Thymus (tissue), 11 donors: ENCODE results near the gene NTHL1. TPM values are rescaled to one million over a fixed set of nuclear protein-coding genes. Genes with fewer than 3 reads are reported as not detected.

Experiments
- DNase-seq, 9 donors: peaks; one replicate each; pipeline ENCODE4 v3.0.0-alpha.2; 2013; ENCODE audit warnings: low spot score in 9 of 9, low read depth in 6 of 9, missing footprints in 1 of 9
- H3K27ac ChIP-seq, 2 donors: one replicate each; pipeline ENCODE4 v1.5.1; 2013; ENCODE audit warnings: control low read depth in 1 of 2, low read depth in 1 of 2, low read length in 1 of 2, mild to moderate bottlenecking in 1 of 2, moderate library complexity in 1 of 2
- H3K27me3 ChIP-seq, 2 donors: one replicate each; pipeline ENCODE4 v1.5.1; 2013; ENCODE audit warnings: low read length in 1 of 2; ENCODE audit not compliant: control insufficient read depth in 2 of 2, insufficient read depth in 1 of 2
- H3K36me3 ChIP-seq, 2 donors: one replicate each; pipeline ENCODE4 v1.5.1; 2013; ENCODE audit warnings: low read length in 1 of 2, mild to moderate bottlenecking in 1 of 2, moderate library complexity in 1 of 2; ENCODE audit not compliant: control insufficient read depth in 2 of 2, insufficient read depth in 2 of 2
- H3K4me1 ChIP-seq, 2 donors: one replicate each; pipeline ENCODE4 v1.5.1; 2013; ENCODE audit warnings: low read length in 2 of 2; ENCODE audit not compliant: control insufficient read depth in 2 of 2, insufficient read depth in 2 of 2
- H3K4me3 ChIP-seq, 2 donors: one replicate each; pipeline ENCODE4 v1.5.1; 2013; ENCODE audit warnings: low read length in 2 of 2, control low read depth in 1 of 2, mild to moderate bottlenecking in 1 of 2
- H3K9me3 ChIP-seq, 2 donors: one replicate each; pipeline ENCODE4 v1.5.1; 2013; ENCODE audit warnings: low read length in 1 of 2, mild to moderate bottlenecking in 1 of 2; ENCODE audit not compliant: control insufficient read depth in 2 of 2, insufficient read depth in 1 of 2
- WGBS: extraction: QIAGEN DNeasy Blood & Tissue Kit; methylation state at CpG from one replicate; pipeline ENCODE4 v1.1.7; 2013; 5-methylcytosine and 5-hydroxymethylcytosine counted together
- polyA plus RNA-seq: library from polyadenylated mRNA; stranded (reverse); fragments of 200-250 nt; gene quantifications from one replicate; pipeline ENCODE4 v1.2.3, GENCODE V29; 2013
- total RNA-seq: library from RNA; stranded (reverse); fragments of 120-200 nt; gene quantifications from one replicate; pipeline ENCODE4 v1.2.4, GENCODE V29; 2013
- donor health status: healthy.

NTHL1 gene
- total and polyA plus RNA-seq, 2 donors: 32.7 TPM

GRCh38 chr16:2009164-2009711, 38.4 kb downstream of the NTHL1 start:
- H3K4me1 ChIP-seq: peaks cover 26 to 32% of the 10 kb centered on the region in 2 donors
- WGBS: under 1% methylated on average over 55 of the region's 55 CpGs
- no peaks in the 10 kb centered on the region for H3K27me3 ChIP-seq
- H3K27ac ChIP-seq: peak overlapping the region; percentile 40 to 80
- DNase-seq: no peak
- H3K9me3 ChIP-seq: peaks cover 0 to 7% of the 10 kb centered on the region in 2 donors
- peaks cover 0 to 10% of the 10 kb centered on the region in 2 donors for H3K36me3 ChIP-seq
- peak overlapping the region; percentile 54 to 85 for H3K4me3 ChIP-seq

GRCh38 chr16:2008631-2009163, 38.9 kb downstream of the NTHL1 start:
- Histone ChIP-seq H3K27me3 (no peaks in the 10 kb centered on the region), H3K4me3 (peak overlapping the region; percentile 54 to 85), H3K4me1 (peaks cover 26 to 37% of the 10 kb centered on the region in 2 donors), H3K9me3 (peaks cover 0 to 13% of the 10 kb centered on the region in 2 donors), H3K27ac (peak overlapping the region; percentile 40 to 80), H3K36me3 (peaks cover 0 to 11% of the 10 kb centered on the region in 2 donors)
- WGBS: 4% methylated on average over 23 of the region's 23 CpGs
- DNase-seq: no peak

- 10% methylated on average over 15 of the region's 15 CpGs for WGBS
- H3K36me3 ChIP-seq: peaks cover 4 to 17% of the 10 kb centered on the region in 2 donors
- peaks cover 26 to 40% of the 10 kb centered on the region in 2 donors for H3K4me1 ChIP-seq
- DNase-seq: no peak
- peak overlapping the region; percentile 54 to 85 for H3K4me3 ChIP-seq
- H3K27me3 ChIP-seq: no peaks in the 10 kb centered on the region
- H3K9me3 ChIP-seq: peaks cover 0 to 13% of the 10 kb centered on the region in 2 donors
- H3K27ac ChIP-seq: peak overlapping the region in 1 of 2 donors; percentile 80
These were observed 39.6 kb downstream of the NTHL1 start for GRCh38 chr16:2008009-2008526.

- peaks cover 12 to 25% of the 10 kb centered on the region in 2 donors for H3K36me3 ChIP-seq
- peak overlapping the region in 1 of 2 donors; percentile 5 for H3K4me3 ChIP-seq
- peak overlapping the region in 1 of 2 donors; percentile 12 for H3K27ac ChIP-seq
- peaks cover 26 to 40% of the 10 kb centered on the region in 2 donors for H3K4me1 ChIP-seq
- no peaks in the 10 kb centered on the region for H3K27me3 ChIP-seq
- no peak for DNase-seq
- whole genome bisulfite sequencing: 80% methylated on average over 16 of the region's 16 CpGs
- peaks cover 0 to 13% of the 10 kb centered on the region in 2 donors for H3K9me3 ChIP-seq
These were observed 40.4 kb downstream of the NTHL1 start for GRCh38 chr16:2007081-2007836.

GRCh38 chr16:2006317-2006716, 41.3 kb downstream of the NTHL1 start:
- 99% methylated on average over 8 of the region's 8 CpGs for WGBS
- peaks cover 0 to 13% of the 10 kb centered on the region in 2 donors for H3K9me3 ChIP-seq

GRCh38 chr16:2005646-2006045, 42.0 kb downstream of the NTHL1 start:
- Histone ChIP-seq H3K4me1 (peaks cover 26 to 39% of the 10 kb centered on the region in 2 donors), H3K27me3 (no peaks in the 10 kb centered on the region)
- DNase-seq: no peak

More at GRCh38 chr16:2006317-2006716, 41.3 kb downstream of the NTHL1 start:
- Histone ChIP-seq H3K36me3 (peaks cover 21 to 35% of the 10 kb centered on the region in 2 donors), H3K27me3 (no peaks in the 10 kb centered on the region), H3K4me3 (no peak overlapping the region), H3K4me1 (peaks cover 26 to 40% of the 10 kb centered on the region in 2 donors), H3K27ac (no peak overlapping the region)
- DNase-seq: no peak

GRCh38 chr16:2004795-2005517, 42.7 kb downstream of the NTHL1 start:
- WGBS: 92% methylated on average over 34 of the region's 34 CpGs
- Histone ChIP-seq H3K27ac (no peak overlapping the region), H3K4me3 (no peak overlapping the region), H3K4me1 (peaks cover 19 to 32% of the 10 kb centered on the region in 2 donors), H3K36me3 (peaks cover 35 to 46% of the 10 kb centered on the region in 2 donors), H3K27me3 (no peaks in the 10 kb centered on the region), H3K9me3 (peaks cover 0 to 13% of the 10 kb centered on the region in 2 donors)
- DNase-seq: no peak

More at GRCh38 chr16:2005646-2006045, 42.0 kb downstream of the NTHL1 start:
- Histone ChIP-seq H3K9me3 (peaks cover 0 to 13% of the 10 kb centered on the region in 2 donors), H3K36me3 (peaks cover 28 to 40% of the 10 kb centered on the region in 2 donors), H3K4me3 (no peak overlapping the region), H3K27ac (no peak overlapping the region)
- 77% methylated on average over 21 of the region's 21 CpGs for WGBS

- peak in 5 of 9 donors; percentile 66 to 87 (median 80) for DNase-seq
- H3K27me3 ChIP-seq: no peaks in the 10 kb centered on the region
- H3K9me3 ChIP-seq: peaks cover 0 to 13% of the 10 kb centered on the region in 2 donors
- no peak overlapping the region for H3K27ac ChIP-seq
- H3K4me1 ChIP-seq: peaks cover 19 to 32% of the 10 kb centered on the region in 2 donors
- WGBS: 53% methylated on average over 36 of the region's 36 CpGs
- H3K4me3 ChIP-seq: no peak overlapping the region
- peaks cover 44 to 55% of the 10 kb centered on the region in 2 donors for H3K36me3 ChIP-seq
These were observed 43.6 kb downstream of the NTHL1 start for GRCh38 chr16:2003827-2004641.
